Measurements from ENCODE around the gene PRXL2B.

PRXL2B gene

GRCh38 chr1:2639607-2640521 lies 53.3 kb downstream of the PRXL2B start:
- no peak for DNase-seq

GRCh38 chr1:2640626-2641025 lies 54.0 kb downstream of the PRXL2B start:
- no peak for DNase-seq
